GM18907 (cell line): ENCODE data around the gene NUDT1.
A peak's percentile ranks its signal among the peaks of the same experiment; 100 is the strongest.

Experiments used
- ATAC-seq: cut with Tn5 transposase; IDR thresholded peaks from one replicate; pipeline ENCODE4 v1.9.1; 2021; ENCODE audit warnings: mild to moderate bottlenecking, moderate library complexity; ENCODE audit not compliant: unreplicated experiment

NUDT1 gene

GRCh38 chr7:2295936-2296620, 54.1 kb downstream of the NUDT1 start:
- ATAC-seq: no peak

GRCh38 chr7:2296832-2297231, 54.8 kb downstream of the NUDT1 start:
- ATAC-seq: no peak

- ATAC-seq: peak; percentile 40
Measured at GRCh38 chr7:2299131-2299829, 57.3 kb downstream of the NUDT1 start.

- no peak for ATAC-seq
Measured at GRCh38 chr7:2299870-2300512, 58.0 kb downstream of the NUDT1 start.
